Stimulated activated CD8-positive, alpha-beta memory T cell treated with anti-CD3 and anti-CD28 coated beads, Interleukin-4, amount 100 ng/mL, for 4 hours (primary cell): ENCODE measurements around the gene RNF166.

ENCODE experiments used
- DNase-seq, 2 donors: peaks; one replicate each; pipeline ENCODE4 v3.0.0-alpha.2; 2020; ENCODE audit warnings: low read depth in 2 of 2, low spot score in 1 of 2

Gene RNF166

GRCh38 chr16:88706229-88706964 lies at the start of gene RNF166, which contains the start of gene CTU2:
Gene RNF166 (minus strand): TSS chr16:88706408. CDS start chr16:88706325, 83 bp downstream.
Gene CTU2 (plus strand): TSS chr16:88706503. CDS start chr16:88706531, 28 bp downstream.
- peak; percentile 85 for DNase-seq

DNA sequence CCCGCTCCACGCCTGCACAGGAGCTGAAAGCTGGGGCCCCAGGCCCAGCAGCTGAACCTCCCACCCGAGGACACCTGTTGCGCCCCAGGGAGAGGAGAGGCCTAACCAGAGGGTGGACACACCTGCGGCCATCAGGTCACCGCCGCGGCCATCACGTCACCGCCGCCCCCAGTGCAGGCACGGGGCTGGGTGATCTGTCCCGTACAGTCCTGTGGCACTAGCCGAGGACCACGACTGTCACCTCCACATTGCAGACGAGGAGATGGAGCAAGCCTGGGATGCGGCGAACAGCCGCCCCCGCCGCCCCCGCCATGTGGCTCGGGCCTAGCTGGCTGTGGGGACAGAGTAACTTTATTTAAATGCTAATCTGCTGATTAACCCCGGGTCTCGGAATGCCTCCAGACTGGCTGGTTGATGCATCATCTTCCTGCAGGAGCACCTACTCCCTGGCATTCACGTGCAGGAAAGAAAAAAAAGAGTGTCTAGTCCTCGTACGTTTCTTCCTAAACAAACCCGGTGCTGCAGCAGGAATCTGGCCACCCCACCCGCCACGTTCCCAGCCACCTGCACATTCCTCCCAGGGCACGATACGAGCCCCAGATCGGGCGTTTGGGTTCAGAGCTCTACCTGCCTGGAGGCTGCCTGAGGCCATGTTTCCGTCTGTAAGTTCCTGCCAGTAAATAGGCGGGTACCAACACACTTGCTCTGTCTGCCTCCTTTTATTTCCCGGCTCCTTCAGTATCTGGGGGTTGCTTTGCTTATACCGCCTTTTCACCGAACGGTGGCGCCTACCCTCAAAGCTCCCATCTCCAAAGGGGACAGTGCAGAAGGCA lies 48.9 kb upstream of the RNF166 start:
- no peak for DNase-seq

GRCh38 chr16:88754109-88754911 lies 48.1 kb upstream of the RNF166 start:
- no peak for DNase-seq

- DNase-seq: no peak
These were observed 47.4 kb upstream of the RNF166 start for GRCh38 chr16:88753602-88754001.

DNA sequence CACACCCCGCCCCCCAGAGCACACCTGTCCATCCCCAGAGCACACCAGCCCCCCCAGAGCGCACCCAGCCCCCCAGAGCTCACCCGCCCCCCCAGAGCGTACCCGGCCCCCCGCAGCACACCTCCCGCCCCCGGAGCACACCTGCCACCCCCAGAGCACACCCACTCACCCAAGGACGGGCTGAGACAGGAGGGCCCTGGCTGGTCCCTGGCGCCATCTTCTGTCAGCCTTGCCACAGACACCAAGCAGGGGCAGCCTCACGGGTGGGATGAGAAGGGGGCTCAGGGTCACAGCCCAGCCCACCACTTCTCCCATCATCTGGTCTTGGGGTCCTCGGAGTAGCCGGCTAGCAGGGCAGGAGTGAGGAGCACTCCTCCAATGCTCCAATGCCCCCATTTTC lies 47.0 kb upstream of the RNF166 start:
- no peak for DNase-seq

GRCh38 chr16:88752386-88753002 lies 46.3 kb upstream of the RNF166 start:
- no peak for DNase-seq

DNA sequence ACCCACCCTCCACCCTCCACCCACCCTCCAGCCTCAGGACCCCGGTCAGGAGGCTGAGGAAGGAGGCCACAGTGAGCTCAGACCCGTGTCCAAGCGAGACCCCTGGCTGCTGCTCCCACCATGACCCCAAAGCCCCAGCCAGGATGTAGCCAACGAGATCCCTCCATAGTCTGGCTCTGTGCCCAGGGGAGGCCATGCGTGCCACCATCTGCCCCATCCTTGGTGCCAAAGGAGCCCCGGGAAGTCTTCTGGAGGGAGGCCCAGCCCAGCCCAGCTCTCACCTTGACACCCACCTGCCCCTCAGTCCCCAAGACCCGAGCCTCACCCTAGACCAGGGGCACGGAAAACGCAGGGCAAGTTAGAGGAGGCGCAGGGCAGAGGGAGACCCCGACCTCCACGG lies 44.6 kb upstream of the RNF166 start:
- no peak for DNase-seq

DNA sequence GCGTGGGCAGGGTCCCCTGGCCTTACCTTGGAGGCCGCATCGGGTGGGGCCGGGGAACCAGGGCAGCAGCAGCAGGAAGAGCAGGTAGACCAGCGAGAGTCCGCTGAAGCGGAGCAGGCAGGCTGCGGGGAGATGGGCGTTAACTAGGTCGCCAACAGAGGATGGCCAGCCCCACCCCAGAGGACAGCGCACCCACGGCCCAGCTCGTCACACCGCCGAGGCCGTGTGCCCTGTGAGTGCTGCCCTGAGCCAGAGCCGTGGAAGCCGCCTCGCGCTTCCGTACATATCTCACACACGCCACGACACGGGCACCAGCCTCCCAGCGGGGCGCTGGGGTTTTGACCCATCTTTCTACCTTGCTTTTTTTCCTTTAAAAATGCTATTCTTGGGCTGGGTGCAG lies 43.1 kb upstream of the RNF166 start:
- DNase-seq: no peak

GRCh38 chr16:88748364-88748763 lies 42.2 kb upstream of the RNF166 start:
- DNase-seq: no peak

DNA sequence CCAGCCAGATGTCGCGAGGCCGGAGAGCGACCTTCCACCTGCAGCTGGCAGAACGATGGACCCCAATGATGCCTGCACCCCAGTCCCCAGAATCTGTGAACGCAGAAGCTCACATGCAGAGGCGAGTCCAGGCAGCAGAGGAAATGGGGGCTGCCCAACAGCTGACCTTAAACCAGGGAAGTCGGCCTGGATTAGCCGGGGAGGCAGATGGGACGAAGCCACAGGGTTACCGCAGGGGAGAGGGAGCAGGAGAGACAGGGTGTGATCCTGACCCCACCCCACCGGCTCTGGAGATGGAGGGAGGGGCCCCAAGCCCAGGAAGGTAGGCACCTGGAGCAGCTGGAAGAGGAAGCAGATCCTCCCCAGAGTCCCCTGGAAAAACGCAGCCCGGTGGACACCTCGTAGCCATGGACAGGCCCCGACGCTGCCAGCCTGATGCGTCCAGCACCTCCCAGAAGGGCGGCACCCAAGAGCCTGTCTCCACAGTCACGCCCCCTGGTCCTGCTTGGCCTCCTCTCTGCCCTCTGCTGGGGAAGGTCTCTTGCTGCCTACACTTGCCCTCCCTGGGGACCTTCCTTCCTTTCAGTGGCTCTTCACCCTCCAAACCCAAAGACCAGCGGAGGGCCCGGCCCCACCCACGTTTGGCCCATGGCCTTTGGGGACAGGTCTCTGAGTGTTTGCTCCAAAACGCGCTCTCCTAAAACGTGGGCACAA lies 41.5 kb upstream of the RNF166 start:
- DNase-seq: no peak

GRCh38 chr16:88746506-88746905 lies 40.3 kb upstream of the RNF166 start:
- DNase-seq: no peak

DNA sequence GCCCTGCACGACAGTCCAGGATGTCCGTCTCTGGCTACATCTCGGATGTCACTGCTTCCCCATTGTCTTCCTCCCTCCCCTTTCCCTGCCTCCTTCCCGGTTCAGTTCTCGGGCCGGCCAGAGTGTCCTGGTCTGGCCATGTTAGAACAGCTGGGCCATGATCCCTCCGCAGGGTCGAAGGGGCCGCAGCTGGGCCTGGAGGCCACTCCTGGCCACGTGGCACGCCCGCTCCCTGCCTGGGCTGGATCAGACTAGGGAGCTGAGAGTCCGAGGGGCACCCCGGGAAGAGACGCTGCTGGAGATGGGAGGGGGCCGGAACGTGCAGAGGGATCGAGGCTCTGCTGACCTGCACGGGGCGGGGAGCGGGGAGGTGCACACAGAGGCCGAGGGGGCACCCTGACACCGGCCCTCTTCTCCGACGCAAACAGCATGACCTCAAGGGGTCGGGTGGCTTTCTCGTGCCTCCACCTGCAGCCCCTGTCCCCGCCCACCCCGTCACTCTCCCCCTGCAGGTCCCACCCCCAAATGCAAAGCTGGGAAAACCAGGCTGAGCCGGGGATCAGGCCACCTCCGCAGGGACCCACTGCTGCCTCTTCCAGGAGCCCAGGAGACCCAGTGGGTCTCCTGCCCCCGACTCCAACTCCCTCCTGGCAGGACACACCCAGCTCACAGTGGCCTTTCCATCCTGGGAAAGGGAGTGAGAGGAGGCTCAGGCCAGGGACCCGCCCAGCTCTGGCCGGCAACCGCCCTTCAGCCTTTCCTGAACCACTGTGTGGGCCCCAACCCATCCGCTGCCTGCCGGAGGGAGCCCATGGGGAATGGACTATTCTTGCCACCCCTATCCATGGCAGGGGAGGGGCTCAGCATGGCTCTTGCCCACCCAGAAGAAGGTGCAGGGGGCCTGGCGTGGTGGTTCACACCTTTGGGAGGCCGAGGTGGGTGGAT lies 38.6 kb upstream of the RNF166 start:
- no peak for DNase-seq

- peak; percentile 43 to 68 for DNase-seq
These were observed 37.7 kb upstream of the RNF166 start for GRCh38 chr16:88743693-88744576.

DNA sequence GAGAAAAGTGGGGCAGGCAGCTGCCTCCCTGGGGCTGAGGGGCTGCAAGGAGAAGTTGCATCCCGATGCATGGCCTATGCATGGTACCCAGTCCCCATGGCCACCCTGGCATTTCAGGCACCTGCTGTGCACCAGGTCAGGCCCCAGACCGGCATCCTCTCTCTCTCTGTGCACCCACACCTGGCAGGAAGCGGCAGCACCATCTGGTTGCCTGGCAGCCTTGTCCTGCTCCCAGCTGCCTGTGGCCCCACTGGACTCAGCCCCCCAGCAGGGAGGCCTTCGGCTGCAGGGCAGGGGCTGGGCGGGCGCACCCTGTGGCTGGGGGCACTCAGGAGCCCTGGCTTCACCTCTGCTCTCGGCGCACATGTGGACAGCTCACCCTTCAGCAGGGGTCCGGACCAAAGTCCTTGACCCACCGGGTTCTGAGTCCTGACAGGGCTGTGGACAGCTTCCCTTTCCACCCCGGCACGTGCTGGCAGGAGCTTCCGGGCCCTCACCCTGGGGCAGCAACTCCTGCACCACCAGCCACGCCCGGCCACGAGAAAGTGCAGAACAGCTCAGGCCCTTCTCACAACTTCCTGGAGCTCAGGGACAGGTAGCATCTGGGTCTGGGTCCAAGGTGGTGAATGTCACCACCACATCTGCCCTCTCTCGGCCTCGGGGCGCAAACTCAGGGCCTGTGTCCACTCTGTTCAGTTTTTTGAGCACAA lies 36.8 kb upstream of the RNF166 start:
- DNase-seq: no peak

DNA sequence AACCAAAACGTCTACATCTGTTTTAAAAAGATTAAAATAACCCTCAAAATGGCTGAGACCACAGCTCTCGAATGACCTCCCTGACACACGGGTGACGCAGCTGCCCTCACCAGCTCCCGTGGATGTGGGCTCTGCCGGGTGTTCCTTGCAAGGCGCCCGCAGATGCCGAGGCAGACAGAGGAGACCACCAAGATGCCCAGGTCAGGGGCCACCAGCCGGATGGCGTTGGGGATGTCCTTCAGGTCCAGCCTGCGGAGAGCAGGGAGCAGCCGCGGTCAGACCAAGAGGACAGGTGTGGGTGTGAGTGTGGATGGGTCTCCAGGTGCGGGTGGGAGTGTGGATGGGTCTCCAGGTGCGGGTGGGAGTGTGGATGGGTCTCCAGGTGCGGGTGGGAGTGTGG lies 35.2 kb upstream of the RNF166 start:
- DNase-seq: no peak

DNA sequence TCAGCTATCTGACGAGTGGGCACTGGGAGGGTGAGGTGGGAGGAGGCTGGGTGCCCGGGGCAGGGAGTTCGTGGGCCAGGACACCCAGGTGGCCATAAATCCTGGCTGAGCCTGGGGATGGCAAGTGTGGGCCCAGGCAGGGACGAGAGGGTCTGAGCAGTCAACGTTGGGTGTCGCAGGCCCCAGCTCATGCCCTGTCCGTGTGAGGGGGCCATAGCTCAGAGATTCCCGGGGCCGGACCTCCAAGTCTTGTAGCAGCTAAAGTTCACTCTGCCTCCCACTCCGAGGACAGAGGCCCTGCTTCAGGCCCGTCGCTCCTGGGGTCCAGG lies 34.5 kb upstream of the RNF166 start:
- DNase-seq: no peak

DNA sequence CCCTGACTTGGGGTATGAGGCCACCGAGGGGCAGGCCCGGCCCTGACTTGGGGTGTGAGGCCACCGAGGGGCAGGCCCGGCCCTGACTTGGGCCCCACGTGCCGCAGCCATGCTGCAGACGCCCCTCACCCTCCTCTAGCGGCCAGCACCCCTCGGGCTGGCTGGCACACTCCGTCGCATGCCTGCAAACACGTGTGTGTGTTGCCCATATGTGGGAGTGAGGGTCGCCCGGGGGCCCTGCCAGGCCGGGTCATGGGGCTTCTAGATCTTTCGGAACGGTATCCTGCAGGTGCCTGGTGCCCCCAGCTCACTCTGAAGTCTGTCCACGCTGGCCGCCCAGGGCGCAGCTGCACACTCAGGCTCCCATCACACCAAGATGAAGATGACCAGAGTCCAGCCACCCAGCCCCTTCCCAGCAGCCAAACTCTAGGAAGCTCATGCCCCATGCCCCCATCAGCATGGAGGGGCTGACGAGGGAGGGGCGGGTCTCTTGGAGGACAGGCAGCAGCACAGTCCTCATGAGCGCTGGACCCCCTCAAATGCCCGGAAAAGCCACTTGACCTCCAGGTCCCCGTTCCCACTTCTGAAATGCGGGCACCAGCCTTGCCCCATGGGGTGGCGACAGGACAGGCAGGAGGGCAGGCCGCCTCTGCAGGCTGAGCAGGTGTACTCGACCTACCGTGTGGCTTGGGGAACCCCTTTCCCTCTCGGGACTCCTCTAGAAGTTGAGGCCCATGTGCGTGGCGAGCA lies 33.9 kb upstream of the RNF166 start:
- no peak for DNase-seq
